Mesothelial cell of epicardium (in vitro differentiated cells): ENCODE measurements around the gene MASP2. TPM values are rescaled to one million over a fixed set of nuclear protein-coding genes. Genes with fewer than 3 reads are reported as not detected.
A peak's percentile ranks its signal among the peaks of the same experiment; 100 is the strongest.

Source experiments
- DNase-seq, 2 experiments: peaks; one replicate each; pipeline ENCODE4 v3.0.0; 2021; ENCODE audit warnings: low spot score in 2 of 2; ENCODE audit not compliant: unreplicated experiment in 2 of 2
- H3K27ac Mint-ChIP-seq: 2 replicates; pipeline ENCODE4 v1.8.0; 2021; ENCODE audit warnings: mixed read lengths
- H3K27me3 Mint-ChIP-seq: 2 replicates; pipeline ENCODE4 v1.8.0; 2021; ENCODE audit warnings: low read depth, mixed read lengths
- H3K36me3 Mint-ChIP-seq: 2 replicates; pipeline ENCODE4 v1.8.0; 2021; ENCODE audit warnings: mixed read lengths
- H3K4me1 Mint-ChIP-seq: 2 replicates; pipeline ENCODE4 v1.8.0; 2021; ENCODE audit warnings: mixed read lengths
- H3K4me3 Mint-ChIP-seq: 2 replicates; pipeline ENCODE4 v1.8.0; 2021; ENCODE audit warnings: mild to moderate bottlenecking, moderate library complexity, mixed read lengths
- H3K9me3 Mint-ChIP-seq: 2 replicates; pipeline ENCODE4 v1.8.0; 2021; ENCODE audit warnings: mixed read lengths
- total RNA-seq: library from RNA; stranded (reverse); gene quantifications from 3 replicates; pipeline ENCODE4 v1.2.1, GENCODE V29; 2021
- TF ChIP-seq, protein P1 (sequence below): fragments of 200-600 bp; sonication (generic); IDR thresholded peaks from one replicate; pipeline ENCODE4 v1.5.0; 2021; ENCODE audit warnings: antibody characterized with exemption; ENCODE audit not compliant: unreplicated experiment

Gene MASP2
- total RNA-seq, 1 donor from 2014 or later: 0.20 TPM

GRCh38 chr1:11055676-11056075 lies 8.6 kb upstream of the MASP2 start:
- H3K27me3 Mint-ChIP-seq: peaks cover 9% of the 10 kb centered on the region
- H3K4me3 Mint-ChIP-seq: no peak overlapping the region
- H3K27ac Mint-ChIP-seq: no peak overlapping the region
- TF ChIP-seq, protein P1, sequence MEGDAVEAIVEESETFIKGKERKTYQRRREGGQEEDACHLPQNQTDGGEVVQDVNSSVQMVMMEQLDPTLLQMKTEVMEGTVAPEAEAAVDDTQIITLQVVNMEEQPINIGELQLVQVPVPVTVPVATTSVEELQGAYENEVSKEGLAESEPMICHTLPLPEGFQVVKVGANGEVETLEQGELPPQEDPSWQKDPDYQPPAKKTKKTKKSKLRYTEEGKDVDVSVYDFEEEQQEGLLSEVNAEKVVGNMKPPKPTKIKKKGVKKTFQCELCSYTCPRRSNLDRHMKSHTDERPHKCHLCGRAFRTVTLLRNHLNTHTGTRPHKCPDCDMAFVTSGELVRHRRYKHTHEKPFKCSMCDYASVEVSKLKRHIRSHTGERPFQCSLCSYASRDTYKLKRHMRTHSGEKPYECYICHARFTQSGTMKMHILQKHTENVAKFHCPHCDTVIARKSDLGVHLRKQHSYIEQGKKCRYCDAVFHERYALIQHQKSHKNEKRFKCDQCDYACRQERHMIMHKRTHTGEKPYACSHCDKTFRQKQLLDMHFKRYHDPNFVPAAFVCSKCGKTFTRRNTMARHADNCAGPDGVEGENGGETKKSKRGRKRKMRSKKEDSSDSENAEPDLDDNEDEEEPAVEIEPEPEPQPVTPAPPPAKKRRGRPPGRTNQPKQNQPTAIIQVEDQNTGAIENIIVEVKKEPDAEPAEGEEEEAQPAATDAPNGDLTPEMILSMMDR: no peak
- peaks cover 11% of the 10 kb centered on the region for H3K4me1 Mint-ChIP-seq
- H3K36me3 Mint-ChIP-seq: peaks cover 3% of the 10 kb centered on the region
- no peak for DNase-seq
- H3K9me3 Mint-ChIP-seq: no peaks in the 10 kb centered on the region

DNA sequence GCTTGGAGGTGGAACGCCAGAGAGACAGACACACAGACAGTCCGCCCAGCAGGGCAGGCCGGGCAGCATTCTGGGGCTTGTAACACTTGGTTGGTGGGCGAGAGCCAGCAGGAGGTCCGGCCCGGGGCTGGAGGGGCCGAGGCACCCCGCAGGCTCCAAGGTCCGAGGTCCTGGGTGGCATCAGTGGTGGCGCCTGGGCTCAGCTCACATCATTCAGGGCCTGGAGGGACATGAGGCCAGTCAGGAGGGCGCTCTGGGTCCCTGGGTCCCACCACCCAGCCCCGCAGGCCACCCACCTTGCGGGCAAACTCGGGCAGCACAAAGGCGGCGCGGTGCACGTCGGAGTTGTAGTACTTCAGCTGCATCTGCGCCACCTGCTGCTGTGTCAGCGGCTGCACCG lies 7.6 kb upstream of the MASP2 start:
- Mint-ChIP-seq H3K36me3 (peaks cover 3% of the 10 kb centered on the region), H3K27ac (no peak overlapping the region), H3K9me3 (no peaks in the 10 kb centered on the region), H3K4me3 (no peak overlapping the region), H3K27me3 (peaks cover 9% of the 10 kb centered on the region), H3K4me1 (peaks cover 8% of the 10 kb centered on the region)
- no peak for DNase-seq
- TF ChIP-seq, protein P1: no peak

- Mint-ChIP-seq H3K27me3 (peaks cover 9% of the 10 kb centered on the region), H3K9me3 (no peaks in the 10 kb centered on the region), H3K4me3 (no peak overlapping the region), H3K27ac (no peak overlapping the region), H3K36me3 (peaks cover 3% of the 10 kb centered on the region), H3K4me1 (peaks cover 7% of the 10 kb centered on the region)
- no peak for DNase-seq
- TF ChIP-seq, protein P1: no peak
Observed at GRCh38 chr1:11054181-11054580, 7.1 kb upstream of the MASP2 start.

- Mint-ChIP-seq H3K4me1 (peaks cover 3% of the 10 kb centered on the region), H3K27me3 (peaks cover 9% of the 10 kb centered on the region), H3K27ac (no peak overlapping the region), H3K4me3 (no peak overlapping the region), H3K9me3 (no peaks in the 10 kb centered on the region), H3K36me3 (peaks cover 3% of the 10 kb centered on the region)
- TF ChIP-seq, protein P1: no peak
- DNase-seq: peak in 1 of 2 experiments; percentile 62
Observed at GRCh38 chr1:11053758-11054137, 6.7 kb upstream of the MASP2 start.

- Mint-ChIP-seq H3K4me1 (no peaks in the 10 kb centered on the region), H3K4me3 (no peak overlapping the region), H3K27me3 (peaks cover 9% of the 10 kb centered on the region), H3K9me3 (no peaks in the 10 kb centered on the region), H3K27ac (no peak overlapping the region), H3K36me3 (peaks cover 3% of the 10 kb centered on the region)
- no peak for DNase-seq
- TF ChIP-seq, protein P1: no peak
Observed at GRCh38 chr1:11052839-11053757, 6.1 kb upstream of the MASP2 start.
